ENCODE measurements around the gene DHX15. TPM values are rescaled to one million over a fixed set of nuclear protein-coding genes. Genes with fewer than 3 reads are reported as not detected.

Gene DHX15
- total RNA-seq, 1 donor from 2014 or later = 46.6 TPM

DNA sequence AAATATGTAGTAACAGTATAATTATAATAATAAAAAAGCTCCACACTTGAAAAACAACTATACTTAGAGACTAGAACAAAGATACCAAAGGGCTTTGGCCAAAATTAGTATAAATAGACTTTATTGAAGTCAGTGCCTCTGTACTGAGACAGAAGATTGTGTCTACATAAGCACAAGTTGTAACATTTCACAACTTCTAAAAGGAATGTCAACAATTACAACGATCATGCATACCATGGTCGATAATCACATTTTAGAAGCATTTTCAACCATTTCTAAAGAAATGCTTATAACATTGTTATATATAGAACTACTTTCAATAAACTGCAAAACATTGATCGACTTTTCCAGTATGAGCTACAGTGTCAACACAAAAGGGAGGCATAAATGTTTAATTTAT lies 57.0 kb downstream of the DHX15 start:
- no peak overlapping the region for H3K4me3 ChIP-seq
- H3K27me3 ChIP-seq = no peaks in the 10 kb centered on the region
- intact Hi-C loops (cut with DNase I) = no loop called here
- no peak overlapping the region for H3K27ac ChIP-seq
- no peak for TF ChIP-seq CTCF (IDR thresholded peaks at IDR 0.05)
- H3K36me3 ChIP-seq = peaks cover 44 to 73% of the 10 kb centered on the region in 2 donors
- DNase-seq (ENCODE audit: low spot score in 2 of 2) = no peak
- no peaks in the 10 kb centered on the region for H3K9me3 ChIP-seq
- H3K4me1 ChIP-seq = no peaks in the 10 kb centered on the region

DNA sequence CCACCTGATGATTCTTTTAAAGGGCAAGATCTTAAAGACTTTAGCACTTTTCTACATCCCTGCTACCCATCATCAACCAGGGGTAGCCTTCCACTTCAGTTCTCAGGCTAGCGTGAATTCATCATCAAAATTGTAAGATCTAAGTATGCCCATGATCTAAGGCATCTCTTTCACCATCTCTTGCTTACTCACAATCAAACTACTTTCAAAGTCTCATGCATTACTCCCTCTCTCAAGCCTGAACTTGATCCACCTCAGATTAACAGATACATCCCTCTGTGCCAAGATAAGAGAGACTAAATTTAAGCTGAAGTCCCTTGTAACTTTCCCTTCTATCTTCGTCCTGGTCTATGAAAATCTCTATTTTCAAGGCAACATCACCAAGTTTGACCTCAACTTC lies 62.8 kb downstream of the DHX15 start:
- no peaks in the 10 kb centered on the region for H3K9me3 ChIP-seq

DNA sequence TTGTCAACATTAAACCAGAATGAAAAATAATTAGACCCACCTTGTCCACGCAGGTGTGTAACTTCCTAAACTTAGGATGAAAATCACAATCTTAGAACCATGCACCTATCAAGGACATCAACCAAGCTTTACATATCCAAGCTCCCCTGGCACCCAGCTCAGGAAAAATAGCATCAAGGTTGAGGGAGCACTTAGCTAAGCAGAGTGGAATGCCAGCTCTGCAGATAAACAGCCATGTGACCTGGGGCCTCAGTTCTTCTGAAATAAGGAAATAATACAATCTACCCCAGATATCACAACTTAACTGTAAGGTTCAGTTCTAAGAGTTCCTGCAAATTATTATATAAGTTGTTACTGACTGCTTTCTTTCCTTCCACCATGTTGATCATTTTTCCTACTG lies 64.7 kb downstream of the DHX15 start:
- Histone ChIP-seq H3K36me3 (peaks cover 2 to 3% of the 10 kb centered on the region in 2 donors), H3K27ac (no peak overlapping the region), H3K9me3 (no peaks in the 10 kb centered on the region), H3K4me3 (no peak overlapping the region), H3K27me3 (no peaks in the 10 kb centered on the region), H3K4me1 (peaks cover 0 to 2% of the 10 kb centered on the region in 2 donors)
- TF ChIP-seq CTCF (IDR thresholded peaks at IDR 0.05) = no peak
- intact Hi-C loops (cut with DNase I) = no loop called here
- no peak for DNase-seq (ENCODE audit: low spot score in 2 of 2)

More for the DNA sequence above, 62.8 kb downstream of the DHX15 start:
- DNase-seq (ENCODE audit: low spot score in 2 of 2) = no peak
- peaks cover 10 to 18% of the 10 kb centered on the region in 2 donors for H3K36me3 ChIP-seq
- no peak for TF ChIP-seq CTCF (IDR thresholded peaks at IDR 0.05)
- H3K27me3 ChIP-seq = no peaks in the 10 kb centered on the region
- intact Hi-C loops (cut with DNase I) = no loop called here
- no peak overlapping the region for H3K4me3 ChIP-seq
- peaks cover 0 to 2% of the 10 kb centered on the region in 2 donors for H3K4me1 ChIP-seq
- H3K27ac ChIP-seq = no peak overlapping the region

GRCh38 chr4:24517676-24518075 lies 66.7 kb downstream of the DHX15 start:
- intact Hi-C loops (cut with DNase I) = no loop called here
- TF ChIP-seq CTCF (IDR thresholded peaks at IDR 0.05) = no peak
- Histone ChIP-seq H3K27me3 (no peaks in the 10 kb centered on the region), H3K4me1 (peaks cover 0 to 2% of the 10 kb centered on the region in 2 donors), H3K9me3 (no peaks in the 10 kb centered on the region), H3K4me3 (no peak overlapping the region), H3K27ac (no peak overlapping the region), H3K36me3 (peaks cover 3 to 4% of the 10 kb centered on the region in 2 donors)
- no peak for DNase-seq (ENCODE audit: low spot score in 2 of 2)

DNA sequence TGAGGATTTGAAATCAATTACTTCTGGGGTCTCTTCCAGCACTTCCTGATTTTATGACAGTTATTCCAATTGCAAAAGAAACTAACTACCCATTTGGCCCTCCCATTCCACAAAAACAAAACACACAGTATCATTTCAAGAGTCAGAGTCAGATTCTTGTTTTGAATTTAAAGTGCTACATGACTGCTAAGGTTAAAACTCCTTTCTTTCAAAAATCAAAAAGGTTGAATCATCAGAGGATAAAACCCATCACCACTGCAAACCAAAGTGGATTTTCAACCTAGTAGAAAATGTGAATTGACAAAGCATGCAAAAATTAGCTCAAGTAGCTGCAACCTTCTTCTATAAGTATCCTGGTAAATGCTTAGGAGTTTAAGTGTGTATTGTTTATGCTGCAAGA lies 67.4 kb downstream of the DHX15 start:
- no peak overlapping the region for H3K27ac ChIP-seq
- no peak overlapping the region for H3K4me3 ChIP-seq
- intact Hi-C loops (cut with DNase I) = no loop called here
- H3K9me3 ChIP-seq = no peaks in the 10 kb centered on the region
- H3K4me1 ChIP-seq = peaks cover 0 to 2% of the 10 kb centered on the region in 2 donors
- no peak for DNase-seq (ENCODE audit: low spot score in 2 of 2)
- H3K36me3 ChIP-seq = peaks cover 3 to 4% of the 10 kb centered on the region in 2 donors
- TF ChIP-seq CTCF (IDR thresholded peaks at IDR 0.05) = no peak
- H3K27me3 ChIP-seq = no peaks in the 10 kb centered on the region

DNA sequence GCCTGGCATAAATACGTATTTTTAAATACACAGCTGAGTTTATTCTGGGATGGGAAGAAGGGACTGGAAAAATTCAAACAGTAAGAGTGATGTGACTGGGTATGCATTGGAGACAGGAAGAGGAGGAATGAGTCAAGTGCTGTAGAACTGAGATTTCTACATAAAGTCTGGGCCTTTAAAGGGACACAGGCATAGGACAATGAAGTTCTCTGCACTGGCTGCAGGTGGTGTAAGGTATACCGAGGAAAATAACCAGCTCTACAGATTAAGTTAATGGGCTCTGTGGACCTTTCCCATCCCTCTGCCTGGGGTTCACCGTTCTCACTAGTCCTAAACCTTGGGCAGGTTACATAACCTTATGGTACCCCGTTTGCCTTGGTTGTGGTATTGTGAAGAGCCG lies 68.7 kb downstream of the DHX15 start:
- no peaks in the 10 kb centered on the region for H3K9me3 ChIP-seq
- H3K27ac ChIP-seq = no peak overlapping the region
- no peaks in the 10 kb centered on the region for H3K27me3 ChIP-seq
- TF ChIP-seq CTCF (IDR thresholded peaks at IDR 0.05) = no peak
- H3K4me3 ChIP-seq = no peak overlapping the region
- DNase-seq (ENCODE audit: low spot score in 2 of 2) = no peak
- intact Hi-C loops (cut with DNase I) = no loop called here
- H3K4me1 ChIP-seq = peaks cover 0 to 2% of the 10 kb centered on the region in 2 donors
- H3K36me3 ChIP-seq = peaks cover 3 to 4% of the 10 kb centered on the region in 2 donors

Measured in ascending aorta (tissue), 2 donors.